NCI-H2227 (cell line): Measurements from ENCODE around the gene PRKG1.

Source experiments
- DNase-seq: peaks from one replicate; lab custom pipeline; 2025; ENCODE audit not compliant: unreplicated experiment; lab: John Stamatoyannopoulos, UW

Gene PRKG1

DNA sequence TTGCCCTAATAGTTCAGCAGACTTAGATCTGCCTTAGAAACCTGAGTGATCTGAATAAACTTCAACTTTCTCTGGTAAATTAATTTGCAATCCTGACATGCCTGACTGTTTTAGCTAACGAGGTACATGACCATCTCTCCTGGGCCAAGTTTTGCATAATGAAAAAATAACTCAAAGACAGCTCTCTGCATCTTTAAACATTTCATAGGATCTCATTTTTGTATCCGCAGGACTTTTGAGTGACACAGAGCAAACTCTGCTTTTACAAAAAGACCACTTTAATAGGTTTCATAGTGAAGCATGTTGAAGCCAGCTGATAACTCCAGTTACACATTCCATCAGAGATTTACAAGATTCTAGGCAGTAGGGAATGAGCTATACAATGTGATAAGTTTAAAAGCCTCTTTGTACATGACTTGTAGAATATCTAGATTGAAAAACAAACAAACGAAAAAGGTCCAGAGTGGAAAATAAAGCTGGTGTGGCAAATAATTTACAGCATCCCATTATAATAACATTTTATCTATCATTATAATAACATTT, 2.1 kb downstream of the PRKG1 start:
- DNase-seq = no peak

DNA sequence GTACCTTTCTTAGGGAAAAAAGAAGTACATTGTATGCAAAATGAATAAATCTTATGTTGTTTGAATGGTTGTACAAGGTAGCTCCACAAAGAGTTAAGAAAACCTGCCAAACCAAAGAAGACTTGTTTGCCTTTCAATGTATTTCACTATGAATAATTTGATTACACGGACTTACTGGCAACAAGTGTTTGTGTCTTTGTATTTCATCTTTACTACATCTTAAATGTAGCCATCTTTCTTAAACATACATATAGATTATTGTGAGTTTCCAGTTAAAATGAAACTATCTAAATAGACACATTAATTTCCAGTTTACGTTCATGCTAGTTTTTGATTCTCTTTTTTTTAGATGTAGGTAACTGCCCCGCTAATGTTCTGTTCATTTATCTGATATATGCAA, 2.8 kb downstream of the PRKG1 start:
- no peak for DNase-seq

DNA sequence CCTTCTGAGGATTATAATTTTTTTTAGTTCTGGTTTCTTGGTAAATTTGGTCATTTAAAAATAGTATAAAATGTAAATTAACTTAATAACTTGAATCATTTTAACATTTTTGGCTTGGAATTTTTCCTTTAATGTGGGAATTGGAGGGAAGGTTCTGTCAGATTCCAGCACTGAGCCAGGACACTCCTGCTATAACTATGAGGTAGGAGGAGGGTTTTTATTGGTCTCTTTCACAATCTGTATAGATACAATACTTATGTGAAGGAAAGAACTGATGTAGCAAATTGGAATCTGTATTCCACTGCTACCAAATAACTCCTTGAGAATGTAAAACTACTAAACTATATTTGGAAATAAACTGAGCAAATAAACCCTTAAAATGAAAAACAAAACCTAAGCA, 3.2 kb downstream of the PRKG1 start:
- no peak for DNase-seq

DNA sequence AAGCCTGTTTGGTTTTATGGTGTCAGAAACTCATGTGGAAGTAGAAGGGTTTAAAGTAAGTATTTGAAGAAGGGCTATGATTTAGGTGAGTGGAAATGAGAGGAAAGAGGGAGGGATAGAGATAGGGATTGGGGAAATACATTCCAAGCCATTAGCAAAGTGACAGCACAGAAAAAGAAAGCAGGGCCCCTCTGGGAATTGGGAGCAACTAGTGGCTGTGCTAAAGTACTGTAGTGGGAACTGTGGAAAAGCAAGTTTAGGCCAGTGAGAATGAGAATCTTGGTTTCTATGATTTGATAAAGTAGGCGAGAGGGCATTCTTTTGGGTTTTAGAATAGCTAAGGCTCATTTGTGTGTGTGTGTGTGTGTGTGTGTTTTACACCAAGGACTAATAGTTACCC, 5.0 kb downstream of the PRKG1 start:
- no peak for DNase-seq

DNA sequence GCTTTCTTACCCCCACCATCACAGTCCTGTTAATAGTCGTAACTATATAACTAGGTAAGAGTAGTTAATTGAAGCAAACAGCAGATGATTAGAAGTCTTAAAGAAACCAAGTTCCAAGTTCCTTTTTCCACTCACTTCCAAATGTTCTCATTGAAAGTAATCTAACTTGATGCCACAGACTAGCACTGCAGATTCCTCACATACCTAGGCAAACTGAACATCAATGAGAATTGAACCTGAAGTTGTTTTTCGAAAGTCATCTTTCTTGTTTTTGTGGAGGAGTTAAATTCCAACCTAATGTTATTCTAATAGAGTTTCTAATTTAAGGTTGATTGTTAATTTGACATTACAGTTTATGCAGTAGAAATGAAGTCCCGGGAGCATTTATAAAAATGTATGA, 5.5 kb downstream of the PRKG1 start:
- DNase-seq = no peak

DNA sequence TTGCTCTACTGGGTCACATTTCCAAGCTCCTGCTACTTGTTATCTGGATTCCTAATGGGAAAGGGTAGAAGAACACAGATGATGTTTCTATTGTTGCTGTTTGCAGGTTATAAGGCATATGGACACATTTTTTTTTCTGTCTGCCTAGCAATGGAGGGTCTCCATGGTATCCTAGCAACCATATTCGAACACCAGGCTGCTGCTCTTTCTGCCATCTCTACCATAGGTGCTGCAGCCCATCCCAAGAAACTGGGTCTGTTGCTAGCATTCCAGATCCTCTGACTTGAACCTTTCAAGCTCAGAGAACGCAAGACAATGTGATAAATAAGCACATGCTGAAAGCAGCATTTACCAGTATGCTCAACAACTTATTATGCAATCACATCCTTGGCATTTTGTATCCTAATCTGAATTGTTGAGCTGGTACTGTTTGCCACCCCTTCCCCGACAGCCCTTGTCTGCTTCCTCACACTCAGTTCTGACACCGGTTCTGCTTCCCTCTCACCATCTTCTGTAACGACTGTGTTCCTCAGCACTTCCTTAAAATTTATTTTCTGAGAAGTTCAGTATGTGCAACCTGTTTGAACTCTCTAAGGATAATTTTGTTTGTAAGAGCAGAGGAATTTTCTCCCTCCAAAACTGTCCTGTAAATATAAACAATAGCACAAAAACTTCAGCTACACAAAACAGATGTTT, 6.2 kb downstream of the PRKG1 start:
- DNase-seq = no peak

DNA sequence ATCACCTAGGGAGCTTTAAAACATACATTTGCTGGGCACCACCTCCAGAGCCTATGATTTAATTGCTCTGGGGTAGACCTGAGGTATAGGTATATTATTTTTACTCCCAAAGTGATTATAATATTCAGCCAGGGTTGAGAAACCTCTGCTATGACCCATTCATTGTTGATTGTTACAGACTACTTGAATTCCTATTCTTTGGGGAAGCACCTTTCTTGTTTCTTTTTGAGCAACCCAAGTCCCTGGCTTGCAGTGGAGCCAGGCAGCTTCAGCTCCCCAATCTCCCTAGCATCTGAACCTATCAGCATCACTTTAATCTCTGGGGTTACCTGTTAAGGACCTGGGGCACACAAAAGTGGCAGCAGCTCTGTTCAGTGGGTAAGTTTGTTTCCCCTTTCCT, 8.6 kb downstream of the PRKG1 start:
- no peak for DNase-seq

DNA sequence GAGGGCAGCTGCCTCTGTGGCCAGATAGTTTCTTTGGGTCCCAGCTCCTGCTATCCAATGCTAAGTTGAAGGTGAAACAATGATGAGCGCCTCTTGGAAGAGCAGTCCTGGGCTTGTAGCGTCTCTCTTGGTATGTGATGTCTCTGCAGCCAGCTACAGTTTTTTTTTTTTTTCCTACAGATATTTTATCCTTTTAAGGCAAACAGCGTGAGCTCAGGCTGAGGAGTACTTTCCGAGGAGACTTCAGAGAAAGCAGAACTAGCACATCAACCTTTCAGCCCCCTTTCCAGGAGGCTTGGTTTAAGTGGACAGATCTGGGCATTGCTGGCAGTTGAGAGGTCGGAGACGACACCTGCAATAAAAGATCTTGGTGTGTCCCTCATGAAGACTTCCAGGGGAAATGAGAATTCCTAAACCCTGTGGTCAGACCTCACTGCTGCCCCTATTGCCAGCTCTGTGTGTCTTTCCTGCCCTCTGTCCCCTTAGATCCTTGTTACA, 9.1 kb downstream of the PRKG1 start:
- DNase-seq = no peak

DNA sequence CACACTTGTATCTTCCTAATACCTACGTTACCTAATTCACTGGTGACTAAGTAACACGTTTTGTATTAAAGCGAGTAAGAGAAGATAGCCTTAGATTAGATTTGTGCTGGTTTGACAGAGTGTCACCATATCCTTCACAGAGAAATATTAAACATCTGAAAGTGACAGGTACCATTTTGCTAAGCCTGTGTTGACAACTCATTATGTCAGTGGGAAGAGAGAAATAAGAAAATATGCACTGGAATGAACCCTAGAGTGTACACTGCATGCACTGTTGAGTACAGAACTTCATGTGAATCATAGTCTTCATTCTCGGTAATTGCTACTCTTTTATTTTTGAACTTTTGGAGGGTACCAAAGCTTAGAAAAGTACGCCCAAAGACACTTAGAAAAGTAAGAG, 10.9 kb downstream of the PRKG1 start:
- DNase-seq = no peak

DNA sequence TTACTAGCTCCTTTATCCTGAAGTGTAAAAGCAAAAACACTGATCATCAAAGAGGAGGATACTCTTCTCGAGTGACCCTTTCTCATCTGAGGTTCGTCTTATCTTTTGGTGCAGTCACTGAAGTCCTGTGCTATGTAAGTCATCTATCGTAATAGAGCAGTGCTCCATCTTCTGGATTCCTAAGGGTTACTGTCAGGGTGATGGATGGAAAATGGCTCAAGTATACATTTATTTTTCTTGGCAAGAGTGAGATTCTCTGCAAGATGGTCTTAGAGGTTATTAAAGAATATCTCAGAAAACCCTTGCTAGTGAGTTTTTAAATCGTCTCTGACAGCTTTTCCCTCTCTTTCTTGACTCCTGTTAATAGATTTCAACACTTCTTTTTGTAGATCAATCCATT, 12.4 kb downstream of the PRKG1 start:
- no peak for DNase-seq

DNA sequence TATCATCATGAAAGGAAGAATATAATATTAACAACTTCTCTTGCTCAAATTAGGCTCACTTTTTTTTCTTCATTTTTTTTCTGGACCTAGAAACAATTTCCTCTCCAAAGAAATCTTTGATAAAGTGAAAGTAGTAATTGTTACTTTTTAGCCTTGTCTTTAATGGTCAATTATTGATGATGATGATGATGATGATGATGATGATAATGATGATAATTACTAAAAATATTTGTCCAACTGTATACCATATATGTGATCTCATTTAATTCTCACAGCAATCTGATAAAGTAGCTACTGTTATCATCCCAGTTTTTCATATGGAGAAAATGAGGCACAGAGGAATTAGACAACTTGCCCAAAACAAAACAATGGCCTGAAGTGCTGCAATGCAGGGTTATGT, 12.8 kb downstream of the PRKG1 start:
- DNase-seq = no peak

DNA sequence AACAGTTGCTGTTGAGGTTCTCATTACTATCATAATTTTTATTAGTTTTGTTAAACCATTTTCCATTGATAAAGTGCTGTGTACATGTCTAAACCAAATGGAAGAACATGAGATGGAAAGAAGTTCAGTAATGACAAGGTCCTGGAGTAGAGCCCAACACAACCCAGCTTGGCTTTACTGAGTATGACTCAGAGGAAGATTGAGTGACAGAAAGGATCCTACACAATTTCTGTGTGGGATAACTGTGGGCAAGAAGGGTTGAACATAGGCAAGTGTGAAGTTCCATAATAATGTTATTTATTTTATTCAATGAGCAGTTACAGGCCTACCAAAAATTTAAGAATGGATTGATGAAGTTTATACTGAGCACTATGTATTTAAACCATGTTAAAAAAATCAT, 15.9 kb downstream of the PRKG1 start:
- no peak for DNase-seq

DNA sequence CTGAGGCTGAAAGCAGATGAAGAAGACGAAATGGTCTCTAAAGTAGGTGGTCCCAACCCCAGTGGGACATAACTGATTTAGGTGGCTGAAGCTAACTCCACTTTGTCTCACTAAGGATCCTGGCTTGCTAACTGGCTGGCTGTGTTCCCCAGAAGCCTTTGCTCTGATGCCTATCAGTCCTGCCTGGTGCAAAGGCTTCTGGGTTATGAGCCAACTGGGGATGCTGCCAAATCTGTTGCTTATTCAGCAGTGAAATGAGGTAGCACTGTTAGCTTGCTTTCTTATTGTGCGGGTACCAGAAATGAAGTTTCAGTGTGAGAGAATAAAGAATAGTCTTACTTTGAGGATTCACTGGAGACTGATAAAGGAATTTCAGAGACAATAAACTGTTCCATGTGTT, 18.1 kb downstream of the PRKG1 start:
- no peak for DNase-seq

DNA sequence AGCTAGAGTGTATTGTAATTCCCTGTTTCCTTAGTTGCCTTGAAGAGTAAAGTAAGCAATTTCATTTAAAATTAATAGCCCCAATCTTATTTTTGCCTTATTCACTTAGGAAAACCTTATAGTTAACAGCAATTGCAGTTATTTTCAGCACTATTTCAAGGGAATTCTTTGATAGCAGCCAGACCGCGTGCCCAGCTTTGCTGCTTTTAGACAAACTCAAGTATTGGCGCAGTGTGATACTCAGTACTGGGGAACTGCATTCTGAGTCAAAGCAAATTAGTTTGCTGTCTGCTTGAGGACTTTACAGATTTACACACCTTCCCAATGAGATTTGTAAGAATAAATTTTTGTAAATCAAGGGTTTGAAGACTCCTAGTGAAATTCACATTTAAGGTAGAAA, 21.2 kb downstream of the PRKG1 start:
- DNase-seq = no peak

DNA sequence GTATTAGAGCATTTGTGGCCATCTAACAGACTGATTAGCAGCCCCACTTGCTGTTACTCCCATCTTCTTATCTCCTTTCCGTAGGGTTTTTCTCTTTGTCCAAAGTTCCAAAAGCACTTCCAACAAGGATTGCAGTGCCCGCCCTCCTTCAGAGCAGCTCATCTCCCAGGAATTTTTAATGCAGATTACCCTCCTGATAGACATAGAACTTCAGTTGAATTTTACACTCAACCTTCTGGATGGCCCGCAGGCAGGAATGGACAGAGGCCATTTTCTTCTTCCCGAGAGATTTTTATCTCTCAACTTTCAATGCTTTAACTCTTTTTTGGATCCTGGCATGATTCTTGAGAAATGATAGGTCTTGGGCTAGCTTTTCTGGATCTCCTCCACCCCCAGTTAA, 23.3 kb downstream of the PRKG1 start:
- no peak for DNase-seq

DNA sequence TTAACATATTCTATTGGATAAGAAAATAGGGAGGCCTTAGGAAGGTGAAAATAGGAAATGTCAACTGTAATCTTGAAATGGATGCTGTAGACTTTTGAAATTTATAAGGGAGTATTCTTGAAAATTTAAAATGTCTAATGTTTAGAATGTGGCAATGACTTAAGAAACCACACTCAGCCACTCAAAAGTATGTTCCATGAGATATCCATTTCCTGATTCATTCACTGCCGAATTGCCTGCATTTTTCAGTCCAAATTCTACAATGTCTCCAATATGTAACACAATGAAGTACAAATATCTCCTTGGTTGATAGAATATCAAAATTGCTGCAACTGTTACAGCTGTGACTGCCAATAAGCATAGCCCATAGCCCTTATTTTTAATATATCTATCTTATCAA, 25.9 kb downstream of the PRKG1 start:
- DNase-seq = no peak

DNA sequence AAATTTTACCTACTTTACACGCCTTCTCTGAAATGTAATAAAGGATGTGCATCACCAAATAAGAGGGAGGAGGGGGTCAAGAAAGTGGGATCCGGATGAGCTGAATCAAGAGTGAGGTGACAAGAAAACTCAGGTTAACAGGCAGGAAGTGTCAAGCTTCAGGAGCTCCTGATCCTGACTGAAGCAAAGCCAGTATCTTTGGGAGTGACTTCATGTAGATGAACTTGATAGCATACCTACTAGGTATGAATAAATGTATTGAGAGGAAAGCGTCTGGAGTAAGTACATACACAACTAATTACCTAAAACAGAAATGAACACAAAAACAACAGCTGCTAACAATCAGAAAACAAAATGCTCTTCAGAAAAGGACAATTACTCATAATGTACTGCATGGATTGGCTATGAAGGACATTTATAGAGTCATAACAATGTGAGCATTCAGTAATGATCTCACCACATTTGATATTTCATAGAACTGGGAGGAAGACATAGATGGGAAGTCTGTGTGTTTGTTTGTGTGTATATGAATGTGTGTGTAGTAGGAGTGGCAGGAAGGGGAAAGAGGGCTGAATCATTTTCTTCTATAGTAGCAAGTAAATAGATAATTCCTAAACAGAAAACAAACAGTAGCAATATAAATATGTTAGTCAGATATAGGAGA, 29.4 kb downstream of the PRKG1 start:
- DNase-seq = no peak

DNA sequence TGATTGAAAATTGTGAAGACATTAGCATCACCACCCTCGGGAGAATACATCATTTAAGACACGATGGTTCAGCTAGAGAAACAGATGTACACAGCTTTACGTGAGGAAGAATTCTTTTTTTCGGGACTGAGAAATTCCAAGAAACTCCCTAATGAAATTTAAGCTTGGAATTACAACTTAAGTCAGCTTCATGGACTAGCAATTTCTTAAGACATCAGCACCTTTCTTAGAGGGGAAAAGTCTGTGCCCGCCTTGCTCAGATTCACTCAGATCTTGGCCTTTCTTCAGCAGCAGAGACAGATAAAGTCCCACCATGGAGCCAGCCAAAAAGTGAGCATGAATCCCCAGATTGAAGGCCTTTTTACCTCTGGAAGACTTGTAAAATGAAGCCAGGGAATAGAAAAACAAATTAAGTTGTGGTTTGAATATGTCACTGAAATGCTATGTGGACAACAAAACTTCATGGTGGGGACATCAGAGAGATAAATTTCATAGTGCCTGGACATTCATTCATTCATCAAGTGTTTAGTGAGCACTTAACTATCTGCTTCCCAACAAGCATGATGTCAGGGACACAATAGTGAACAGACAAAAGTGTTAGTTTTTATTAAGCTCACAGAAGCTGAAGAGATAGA, 32.1 kb downstream of the PRKG1 start:
- no peak for DNase-seq

DNA sequence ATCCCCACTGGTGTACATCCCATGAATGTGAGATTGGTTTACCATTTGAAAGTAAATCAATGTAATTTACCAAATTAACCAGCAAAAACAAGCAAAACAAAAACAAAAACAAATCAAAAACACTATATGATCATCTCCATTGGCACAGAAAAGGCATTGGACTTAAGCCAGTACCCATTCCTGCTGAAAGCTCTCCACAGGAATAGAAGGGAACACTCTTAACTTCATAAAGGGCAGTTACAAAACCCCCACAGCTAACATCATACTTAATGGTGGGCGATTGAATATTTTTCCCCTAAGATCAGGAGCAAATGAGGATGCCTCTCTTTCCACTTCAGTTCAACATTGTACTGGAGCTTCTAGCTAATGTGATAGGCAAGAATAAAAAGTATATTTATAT, 34.1 kb downstream of the PRKG1 start:
- DNase-seq = no peak

DNA sequence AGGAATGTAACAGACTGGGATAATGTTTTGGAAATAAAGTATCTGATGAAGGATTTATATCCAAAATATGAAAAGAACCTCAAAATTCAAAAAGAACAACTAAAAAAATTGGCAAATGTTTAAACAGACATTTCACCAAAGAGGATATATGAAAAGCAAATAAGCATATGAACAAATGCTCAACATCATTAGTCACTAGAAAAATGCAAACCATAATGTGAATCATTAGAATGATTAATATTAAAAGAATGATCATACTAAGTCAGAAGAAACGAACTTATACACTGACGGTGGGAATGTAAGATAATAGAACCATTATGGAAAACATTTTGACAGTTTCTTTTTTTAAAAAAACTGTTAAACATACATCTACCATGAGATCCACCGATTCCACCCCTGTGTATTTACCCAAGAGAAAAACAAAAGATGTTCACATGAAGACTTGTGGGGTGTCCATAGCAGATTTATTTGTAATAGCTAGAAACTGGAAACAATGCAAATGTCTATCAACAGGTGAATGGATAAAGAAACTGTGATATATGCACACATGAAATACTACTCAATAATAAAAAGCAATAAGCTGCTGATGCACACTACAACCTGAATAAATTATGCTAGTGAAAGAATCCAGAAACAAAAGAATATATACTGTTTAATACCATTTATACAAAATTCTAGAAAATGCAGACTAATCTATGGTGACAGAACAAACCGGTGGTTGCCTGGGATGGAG, 35.7 kb downstream of the PRKG1 start:
- DNase-seq = no peak

DNA sequence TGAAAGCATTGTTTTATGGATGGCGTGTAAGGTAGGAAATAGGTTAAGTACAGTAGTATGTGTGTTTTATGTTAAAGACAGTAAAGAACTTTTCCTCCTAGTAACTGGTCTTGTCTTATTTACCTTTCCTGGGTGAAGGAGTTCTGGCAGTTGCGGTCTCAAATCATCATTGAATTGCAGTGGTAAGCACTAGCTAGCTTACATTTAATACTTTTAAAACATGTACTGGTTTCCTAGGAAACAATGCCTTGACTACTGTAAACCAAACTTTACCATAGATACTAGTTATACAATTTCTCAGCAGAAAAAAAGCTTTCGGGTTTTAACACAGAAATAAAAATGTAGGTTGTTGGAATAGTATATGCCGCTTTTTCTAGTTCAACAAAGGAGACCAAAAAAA, 37.7 kb downstream of the PRKG1 start:
- DNase-seq = no peak

DNA sequence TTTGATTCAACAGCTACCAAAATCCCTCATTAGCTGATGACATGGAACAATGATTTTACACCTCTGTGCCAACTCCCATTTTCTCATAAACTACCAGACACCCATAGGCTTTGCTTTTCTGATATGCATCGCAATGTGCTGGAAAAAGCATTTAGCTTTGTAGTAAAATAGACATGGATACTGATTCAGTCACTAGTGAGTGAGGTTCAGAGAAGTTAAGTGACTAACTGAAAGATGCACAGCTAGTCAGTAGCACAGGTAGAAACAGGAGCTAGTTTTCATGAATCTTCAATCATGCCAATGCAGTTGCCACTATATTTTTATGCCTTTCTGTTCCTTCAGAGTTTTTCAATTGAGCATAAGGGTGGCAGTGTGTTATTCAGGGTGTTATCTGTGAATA, 38.7 kb downstream of the PRKG1 start:
- DNase-seq = no peak
